Measurements from ENCODE around the gene EEF1AKMT3.

EEF1AKMT3 gene

GRCh38 chr12:57751788-57752667 is 20.4 kb upstream of the EEF1AKMT3 start, which contains the start of gene CDK4:
TSS of gene CDK4 (minus strand) at chr12:57752310. CDS start at chr12:57751717, 593 bp downstream.
- Histone ChIP-seq H3K27me3 (replicated peaks; ENCODE audit: control insufficient read depth, insufficient read depth, low read length) (no peaks in the 10 kb centered on the region), H3K36me3 (ENCODE audit: control insufficient read depth, insufficient read depth, low read length) (peaks cover 10% of the 10 kb centered on the region), H3K4me3 (replicated peaks; ENCODE audit: low read depth, low read length) (peak within 1 kb of the TSS; percentile 80)
- TF ChIP-seq CTCF (IDR thresholded peaks at IDR 0.05; ENCODE audit: insufficient read depth, low read length, poor library complexity, severe bottlenecking), result no peak
- peak; percentile 99 for DNase-seq (ENCODE audit: extremely low read depth, insufficient read length)

- no peak for DNase-seq (ENCODE audit: extremely low read depth, insufficient read length)
- TF ChIP-seq CTCF (IDR thresholded peaks at IDR 0.05; ENCODE audit: insufficient read depth, low read length, poor library complexity, severe bottlenecking), result no peak
- Histone ChIP-seq H3K36me3 (ENCODE audit: control insufficient read depth, insufficient read depth, low read length) (peaks cover 10% of the 10 kb centered on the region), H3K4me3 (replicated peaks; ENCODE audit: low read depth, low read length) (peak overlapping the region; percentile 51), H3K27me3 (replicated peaks; ENCODE audit: control insufficient read depth, insufficient read depth, low read length) (no peaks in the 10 kb centered on the region)
Measured at GRCh38 chr12:57752668-57753000, 19.8 kb upstream of the EEF1AKMT3 start.

GRCh38 chr12:57753756-57754337 is 18.6 kb upstream of the EEF1AKMT3 start:
- Histone ChIP-seq H3K27me3 (replicated peaks; ENCODE audit: control insufficient read depth, insufficient read depth, low read length) (no peaks in the 10 kb centered on the region), H3K4me3 (replicated peaks; ENCODE audit: low read depth, low read length) (no peak overlapping the region), H3K36me3 (ENCODE audit: control insufficient read depth, insufficient read depth, low read length) (peaks cover 12% of the 10 kb centered on the region)
- TF ChIP-seq CTCF (IDR thresholded peaks at IDR 0.05; ENCODE audit: insufficient read depth, low read length, poor library complexity, severe bottlenecking), result no peak
- no peak for DNase-seq (ENCODE audit: extremely low read depth, insufficient read length)

GRCh38 chr12:57754411-57755193 is 17.8 kb upstream of the EEF1AKMT3 start, which contains the start of gene MARCHF9:
TSS of gene MARCHF9 (plus strand) at chr12:57755103. CDS start at chr12:57755529, 426 bp downstream.
- Histone ChIP-seq H3K27me3 (replicated peaks; ENCODE audit: control insufficient read depth, insufficient read depth, low read length) (no peaks in the 10 kb centered on the region), H3K4me3 (replicated peaks; ENCODE audit: low read depth, low read length) (peak within 1 kb of the TSS; percentile 74), H3K36me3 (ENCODE audit: control insufficient read depth, insufficient read depth, low read length) (peaks cover 12% of the 10 kb centered on the region)
- TF ChIP-seq CTCF (IDR thresholded peaks at IDR 0.05; ENCODE audit: insufficient read depth, low read length, poor library complexity, severe bottlenecking), result no peak
- peak; percentile 86 for DNase-seq (ENCODE audit: extremely low read depth, insufficient read length)

- H3K36me3 ChIP-seq (ENCODE audit: control insufficient read depth, insufficient read depth, low read length), result peaks cover 12% of the 10 kb centered on the region
- DNase-seq (ENCODE audit: extremely low read depth, insufficient read length), result no peak
- TF ChIP-seq CTCF (IDR thresholded peaks at IDR 0.05; ENCODE audit: insufficient read depth, low read length, poor library complexity, severe bottlenecking), result no peak
- H3K4me3 ChIP-seq (replicated peaks; ENCODE audit: low read depth, low read length), result peak overlapping the region; percentile 74
- H3K27me3 ChIP-seq (replicated peaks; ENCODE audit: control insufficient read depth, insufficient read depth, low read length), result no peaks in the 10 kb centered on the region
Measured at GRCh38 chr12:57755194-57755453, 17.3 kb upstream of the EEF1AKMT3 start.
